HepG2 (cell line): ENCODE results near the gene PCARE.

Experiments used
- SUZ12 ChIP-seq: fragments of 150-350 bp; IDR thresholded peaks from 2 replicates; pipeline ENCODE4 v1.6.1; 2014; ENCODE audit warnings: low read depth, low read length
- ZSCAN29 ChIP-seq: sonication (generic); formaldehyde crosslinking; conservative IDR thresholded peaks from 2 replicates; pipeline ENCODE4 v1.4.0; 2020; ENCODE audit warnings: mild to moderate bottlenecking, missing genetic modification reagents
- TF ChIP-seq, protein P1 (sequence below): sonication (generic); formaldehyde crosslinking; IDR thresholded peaks from 2 replicates; pipeline ENCODE4 v1.5.0; 2020; ENCODE audit warnings: mild to moderate bottlenecking, missing genetic modification reagents, moderate library complexity
- TF ChIP-seq, protein P2 (sequence below): sonication (generic); formaldehyde crosslinking; IDR thresholded peaks from 2 replicates; pipeline ENCODE4 v1.4.0; 2020; ENCODE audit warnings: mild to moderate bottlenecking, missing genetic modification reagents

DNA sequence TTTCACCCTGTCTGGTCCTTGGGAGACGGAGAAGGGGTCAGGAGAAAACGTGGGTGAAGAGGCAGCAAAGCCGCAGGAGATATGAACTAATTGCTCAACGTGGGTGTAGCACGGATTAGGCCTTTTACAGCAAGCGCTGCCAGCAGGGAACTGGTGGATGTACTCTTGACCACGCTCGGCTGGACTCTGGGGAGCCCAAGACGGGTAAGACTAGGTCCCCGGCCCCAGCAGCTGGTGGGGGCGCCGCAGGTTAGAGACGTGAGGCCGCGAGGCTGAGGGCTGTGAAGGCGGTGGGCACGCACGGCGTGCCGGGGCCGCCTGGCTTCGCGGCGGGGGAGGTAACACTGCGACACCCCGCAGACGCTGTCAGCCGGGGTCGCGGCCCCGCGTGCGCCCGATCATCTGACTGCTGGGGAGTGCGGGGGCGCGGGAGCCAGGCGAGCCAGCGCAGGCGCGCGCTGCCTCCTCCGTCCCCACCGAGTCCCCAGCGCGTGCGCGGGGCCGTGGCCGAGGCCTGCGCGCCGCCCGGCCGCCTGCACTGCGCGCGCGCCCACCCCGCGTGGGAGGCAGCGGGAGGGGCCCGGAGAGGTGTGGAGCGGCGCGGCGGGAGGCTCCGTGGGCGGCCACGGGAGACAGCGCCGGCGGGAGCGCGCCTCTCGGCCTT, 40.8 kb upstream of the PCARE start, which contains the start of gene CLIP4:
- no peak for TF ChIP-seq ZSCAN29 (CRISPR knock-in tag)
- TF ChIP-seq SUZ12 = no peak
- TF ChIP-seq, protein P1, sequence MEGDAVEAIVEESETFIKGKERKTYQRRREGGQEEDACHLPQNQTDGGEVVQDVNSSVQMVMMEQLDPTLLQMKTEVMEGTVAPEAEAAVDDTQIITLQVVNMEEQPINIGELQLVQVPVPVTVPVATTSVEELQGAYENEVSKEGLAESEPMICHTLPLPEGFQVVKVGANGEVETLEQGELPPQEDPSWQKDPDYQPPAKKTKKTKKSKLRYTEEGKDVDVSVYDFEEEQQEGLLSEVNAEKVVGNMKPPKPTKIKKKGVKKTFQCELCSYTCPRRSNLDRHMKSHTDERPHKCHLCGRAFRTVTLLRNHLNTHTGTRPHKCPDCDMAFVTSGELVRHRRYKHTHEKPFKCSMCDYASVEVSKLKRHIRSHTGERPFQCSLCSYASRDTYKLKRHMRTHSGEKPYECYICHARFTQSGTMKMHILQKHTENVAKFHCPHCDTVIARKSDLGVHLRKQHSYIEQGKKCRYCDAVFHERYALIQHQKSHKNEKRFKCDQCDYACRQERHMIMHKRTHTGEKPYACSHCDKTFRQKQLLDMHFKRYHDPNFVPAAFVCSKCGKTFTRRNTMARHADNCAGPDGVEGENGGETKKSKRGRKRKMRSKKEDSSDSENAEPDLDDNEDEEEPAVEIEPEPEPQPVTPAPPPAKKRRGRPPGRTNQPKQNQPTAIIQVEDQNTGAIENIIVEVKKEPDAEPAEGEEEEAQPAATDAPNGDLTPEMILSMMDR (CRISPR knock-in tag) = no peak
- TF ChIP-seq, protein P2, sequence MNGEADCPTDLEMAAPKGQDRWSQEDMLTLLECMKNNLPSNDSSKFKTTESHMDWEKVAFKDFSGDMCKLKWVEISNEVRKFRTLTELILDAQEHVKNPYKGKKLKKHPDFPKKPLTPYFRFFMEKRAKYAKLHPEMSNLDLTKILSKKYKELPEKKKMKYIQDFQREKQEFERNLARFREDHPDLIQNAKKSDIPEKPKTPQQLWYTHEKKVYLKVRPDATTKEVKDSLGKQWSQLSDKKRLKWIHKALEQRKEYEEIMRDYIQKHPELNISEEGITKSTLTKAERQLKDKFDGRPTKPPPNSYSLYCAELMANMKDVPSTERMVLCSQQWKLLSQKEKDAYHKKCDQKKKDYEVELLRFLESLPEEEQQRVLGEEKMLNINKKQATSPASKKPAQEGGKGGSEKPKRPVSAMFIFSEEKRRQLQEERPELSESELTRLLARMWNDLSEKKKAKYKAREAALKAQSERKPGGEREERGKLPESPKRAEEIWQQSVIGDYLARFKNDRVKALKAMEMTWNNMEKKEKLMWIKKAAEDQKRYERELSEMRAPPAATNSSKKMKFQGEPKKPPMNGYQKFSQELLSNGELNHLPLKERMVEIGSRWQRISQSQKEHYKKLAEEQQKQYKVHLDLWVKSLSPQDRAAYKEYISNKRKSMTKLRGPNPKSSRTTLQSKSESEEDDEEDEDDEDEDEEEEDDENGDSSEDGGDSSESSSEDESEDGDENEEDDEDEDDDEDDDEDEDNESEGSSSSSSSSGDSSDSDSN = no peak
